SK-N-SH (cell line): ENCODE data around the gene PLVAP. TPM values are rescaled to one million over a fixed set of nuclear protein-coding genes. Genes with fewer than 3 reads are reported as not detected.

Experiments used
- CTCF ChIA-PET: fragments of 300-600, 350-600 bp; formaldehyde crosslinking; extraction: SDS; loops from one replicate; lab custom pipeline; 2021; lab: Yijun Ruan, JAX
- POLR2A ChIA-PET: fragments of 350-600 bp; sonication (Branson Sonifier 250); formaldehyde crosslinking; extraction: SDS; loops from one replicate; lab custom pipeline; 2020; ENCODE audit warnings: antibody characterized with exemption, inconsistent platforms; lab: Yijun Ruan, JAX
- DNase-seq: peaks from one replicate; pipeline ENCODE4 v3.0.0; 2012
- H2AFZ ChIP-seq: fragments of 200-600 bp; sonication (generic); 2 replicates; pipeline ENCODE4 v1.8.1; 2016; ENCODE audit warnings: antibody characterized with exemption, mild to moderate bottlenecking, low read depth
- H3F3A ChIP-seq: fragments of 200-600 bp; sonication (generic); replicated peaks from 2 replicates; pipeline ENCODE3; 2016; ENCODE audit warnings: antibody characterized with exemption, mild to moderate bottlenecking; ENCODE audit not compliant: insufficient read depth
- H3K27ac ChIP-seq, 2 experiments: fragments of 200-500 bp in 1 of 2; fragments of 200-600 bp in 1 of 2; sonication (Bioruptor generic) in 1 of 2; sonication (generic), shearing (Covaris generic) in 1 of 2; 2 replicates each; pipeline versions ENCODE4 v1.5.1 to v1.6.1; 2014 to 2016; ENCODE audit warnings: low read depth in 2 of 2, inconsistent platforms in 1 of 2, low read length in 1 of 2, mild to moderate bottlenecking in 1 of 2, mixed read lengths in 1 of 2
- H3K27me3 ChIP-seq: fragments of 200-600 bp; sonication (generic), shearing (Covaris generic); 2 replicates; pipeline ENCODE4 v1.6.1; 2016; ENCODE audit warnings: mixed run types; ENCODE audit not compliant: insufficient read depth
- H3K36me3 ChIP-seq, 2 experiments: fragments of 200-500 bp in 1 of 2; fragments of 200-600 bp in 1 of 2; sonication (Bioruptor generic) in 1 of 2; sonication (generic) in 1 of 2; replicated peaks in 1 of 2; 2 replicates each; pipeline versions ENCODE3 to v1.5.1; 2014 to 2016; ENCODE audit warnings: low read length in 1 of 2, mild to moderate bottlenecking in 1 of 2; ENCODE audit not compliant: insufficient read depth in 2 of 2, control insufficient read depth in 1 of 2
- H3K4me1 ChIP-seq, 2 experiments: fragments of 200-500 bp in 1 of 2; fragments of 200-600 bp in 1 of 2; sonication (Bioruptor generic) in 1 of 2; sonication (generic), shearing (Covaris generic) in 1 of 2; 2 replicates each; pipeline versions ENCODE4 v1.5.1 to v1.6.1; 2014 to 2016; ENCODE audit warnings: low read depth in 1 of 2, low read length in 1 of 2, mixed run types in 1 of 2; ENCODE audit not compliant: insufficient read depth in 2 of 2, control insufficient read depth in 1 of 2
- H3K4me2 ChIP-seq: fragments of 200-600 bp; sonication (generic), shearing (Covaris generic); 2 replicates; pipeline ENCODE4 v1.6.1; 2017; ENCODE audit warnings: mixed run types
- H3K4me3 ChIP-seq, 2 experiments: fragments of 200-500 bp in 1 of 2; fragments of 200-600 bp in 1 of 2; sonication (Bioruptor generic) in 1 of 2; sonication (generic), shearing (Covaris generic) in 1 of 2; 2 replicates each; pipeline versions ENCODE4 v1.5.1 to v1.8.1; 2014 to 2016; ENCODE audit warnings: low read depth in 2 of 2, inconsistent platforms in 1 of 2, low read length in 1 of 2, mild to moderate bottlenecking in 1 of 2, mixed read lengths in 1 of 2, moderate library complexity in 1 of 2
- H3K79me2 ChIP-seq: fragments of 200-600 bp; sonication (generic); 2 replicates; pipeline ENCODE4 v1.8.1; 2017; ENCODE audit warnings: mild to moderate bottlenecking; ENCODE audit not compliant: insufficient read depth
- H3K9ac ChIP-seq: fragments of 200-600 bp; sonication (generic); 2 replicates; pipeline ENCODE4 v1.6.1; 2017; ENCODE audit warnings: mixed run types
- H3K9me2 ChIP-seq: fragments of 200-600 bp; sonication (generic); 2 replicates; pipeline ENCODE4 v1.6.1; 2017; ENCODE audit warnings: mixed run types
- H3K9me3 ChIP-seq: fragments of 200-600 bp; sonication (generic); 2 replicates; pipeline ENCODE4 v1.6.1; 2017; ENCODE audit warnings: mixed run types, mild to moderate bottlenecking, moderate library complexity
- H4K20me1 ChIP-seq: fragments of 200-600 bp; sonication (generic); 2 replicates; pipeline ENCODE4 v1.6.1; 2017; ENCODE audit warnings: mild to moderate bottlenecking, mixed run types; ENCODE audit not compliant: insufficient read depth
- CHD2 ChIP-seq: fragments of 150-350 bp; IDR thresholded peaks from 2 replicates; pipeline ENCODE4 v1.6.1; 2018; ENCODE audit warnings: low read length; ENCODE audit not compliant: partially characterized antibody
- CTCF ChIP-seq: fragments of 200-600 bp; sonication (generic); IDR thresholded peaks from 2 replicates; pipeline ENCODE4 v1.6.1; 2017; ENCODE audit warnings: antibody characterized with exemption, mild to moderate bottlenecking, moderate library complexity
- ELF1 ChIP-seq: IDR thresholded peaks from 2 replicates; pipeline ENCODE4 v1.4.0; 2012
- EP300 ChIP-seq, 2 experiments: IDR thresholded peaks; 2 replicates each; pipeline versions ENCODE4 v1.4.0 to v1.6.1; 2012; ENCODE audit warnings: borderline replicate concordance in 1 of 2, low read depth in 1 of 2, low read length in 1 of 2
- FOSL2 ChIP-seq: IDR thresholded peaks from 2 replicates; pipeline ENCODE4 v1.4.0; 2012; ENCODE audit warnings: low read depth, mild to moderate bottlenecking, moderate library complexity, borderline replicate concordance
- GATA2 ChIP-seq: sonication (generic); formaldehyde crosslinking; IDR thresholded peaks from 2 replicates; pipeline ENCODE4 v1.5.0; 2020; ENCODE audit warnings: mild to moderate bottlenecking, missing genetic modification reagents
- JUND ChIP-seq: IDR thresholded peaks from 2 replicates; pipeline ENCODE4 v1.4.0; 2012
- MXI1 ChIP-seq: IDR thresholded peaks from 2 replicates; pipeline ENCODE4 v1.6.1; 2012; ENCODE audit warnings: mild to moderate bottlenecking, low read depth, low read length, improper control_type of control experiment
- NFIC ChIP-seq: IDR thresholded peaks from 2 replicates; pipeline ENCODE4 v1.4.0; 2012; ENCODE audit warnings: borderline replicate concordance
- RAD21 ChIP-seq: IDR thresholded peaks from 2 replicates; pipeline ENCODE4 v1.6.1; 2012; ENCODE audit warnings: mild to moderate bottlenecking, low read length
- REST ChIP-seq: IDR thresholded peaks from 2 replicates; pipeline ENCODE4 v1.6.1; 2012; ENCODE audit warnings: mild to moderate bottlenecking, low read depth, low read length, moderate library complexity
- RFX5 ChIP-seq: IDR thresholded peaks from 2 replicates; pipeline ENCODE4 v1.6.1; 2012; ENCODE audit warnings: mild to moderate bottlenecking, improper control_type of control experiment, low read length
- SMC3 ChIP-seq: IDR thresholded peaks from 2 replicates; pipeline ENCODE4 v1.6.1; 2012; ENCODE audit warnings: low read depth, low read length, improper control_type of control experiment
- TCF12 ChIP-seq: IDR thresholded peaks from 2 replicates; pipeline ENCODE4 v1.4.0; 2012
- USF2 ChIP-seq: fragments of 150-350 bp; IDR thresholded peaks from 2 replicates; pipeline ENCODE4 v1.6.1; 2017; ENCODE audit warnings: antibody characterized with exemption, low read length, low read depth, borderline replicate concordance
- YY1 ChIP-seq: IDR thresholded peaks from 2 replicates; pipeline ENCODE4 v1.4.0; 2012; ENCODE audit warnings: low read depth, mild to moderate bottlenecking
- ZBTB33 ChIP-seq: IDR thresholded peaks from 2 replicates; pipeline ENCODE4 v1.4.0; 2012; ENCODE audit warnings: low read depth, borderline replicate concordance
- WGBS: methylation state at CpG from one replicate; pipeline ENCODE4 v1.1.6; 2017; ENCODE audit warnings: low lambda C conversion rate; 5-methylcytosine and 5-hydroxymethylcytosine counted together
- polyA plus RNA-seq, 3 experiments: library from polyadenylated mRNA; depleted of rRNA; stranded (reverse); fragments of >200 nt; gene quantifications; 2 replicates each; pipeline ENCODE4 v1.2.3, GENCODE V29; 2012

The PLVAP gene
- polyA plus RNA-seq, 1 of the 3 experiments (the other 2 are of a cell fraction) = not detected

- peak; percentile 42 for TF ChIP-seq SMC3
- no peak for TF ChIP-seq ZBTB33
- TF ChIP-seq RAD21 = peak; percentile 56
- no peak for TF ChIP-seq EP300 (IDR thresholded peaks at IDR 0.05; ENCODE audit: borderline replicate concordance in 1 of 2, low read depth in 1 of 2, low read length in 1 of 2)
- no peak for TF ChIP-seq GATA2 (CRISPR knock-in tag)
- TF ChIP-seq MXI1 = no peak; the same call in 1 of the 2 replicates
- TF ChIP-seq CHD2 = no peak
- TF ChIP-seq FOSL2 = no peak
- TF ChIP-seq ELF1 = no peak
- TF ChIP-seq JUND = no peak
- no peak for TF ChIP-seq YY1
Observed at GRCh38 chr19:17390665-17391370, 13.7 kb upstream of the PLVAP start (continued).

- POLR2A ChIA-PET = no interaction called here
- H3K9ac ChIP-seq = peak overlapping the region; percentile 20; the same call in 1 of the 2 replicates
- CTCF ChIA-PET = interaction anchor here (0.7 to 5.3 kb wide), 19 partner anchors 10 to 98 kb away, joined by 3 to 69 read pairs (median 5); partner anchors contain the start of gene MVB12A
Observed at GRCh38 chr19:17389957-17390664, 13.0 kb upstream of the PLVAP start.

More at GRCh38 chr19:17389957-17390664, 13.0 kb upstream of the PLVAP start:
- no peaks in the 10 kb centered on the region for H3K27me3 ChIP-seq
- peak overlapping the region; percentile 59 to 65 for H3K4me3 ChIP-seq
- TF ChIP-seq USF2 (no peak), RFX5 (no peak), NFIC (no peak), GATA2 (CRISPR knock-in tag) (no peak), REST (no peak), CTCF (peak; percentile 50), ELF1 (no peak), TCF12 (no peak)
- peak overlapping the region; percentile 85 for H3K4me2 ChIP-seq
- no peak for DNase-seq
- peaks cover 3% of the 10 kb centered on the region for H3F3A ChIP-seq
- no peaks in the 10 kb centered on the region for H4K20me1 ChIP-seq
- peak overlapping the region; percentile 88; the same call in 1 of the 2 replicates for H2AFZ ChIP-seq
- H3K4me1 ChIP-seq = peaks cover 0 to 7% of the 10 kb centered on the region in 2 experiments; a peak in 1 of 4 replicates
- H3K36me3 ChIP-seq = no peaks in the 10 kb centered on the region
- WGBS = 13% methylated on average over 10 of the region's 37 CpGs
- H3K9me2 ChIP-seq = no peaks in the 10 kb centered on the region
- no peaks in the 10 kb centered on the region for H3K9me3 ChIP-seq
- peak overlapping the region in 1 of 2 experiments; percentile 63; a peak in 1 of 4 replicates for H3K27ac ChIP-seq
- H3K79me2 ChIP-seq = no peaks in the 10 kb centered on the region
